Activated T-helper 2 cell treated with anti-CD3 and anti-CD28 coated beads, Interferon-gamma antibody, Interleukin-2, Interleukin-4, amounts not matched to agents 10 μg/mL and 5 μg/mL and 100 μg/mL, durations not matched to agents 14 hours and 24 hours and 36 hours (primary cell): ENCODE data around the gene TRAF3IP3. TPM values are rescaled to one million over a fixed set of nuclear protein-coding genes. Genes with fewer than 3 reads are reported as not detected.

Experiments
- DNase-seq: peaks from one replicate; pipeline ENCODE4 v3.0.0; 2021; ENCODE audit warnings: low spot score
- H3K27ac Mint-ChIP-seq: one replicate; pipeline ENCODE4 v1.8.0; 2021; ENCODE audit warnings: mixed read lengths
- H3K27me3 Mint-ChIP-seq: one replicate; pipeline ENCODE4 v1.8.0; 2021; ENCODE audit warnings: low read depth, mixed read lengths
- H3K36me3 Mint-ChIP-seq: one replicate; pipeline ENCODE4 v1.8.0; 2021; ENCODE audit warnings: low read depth, mixed read lengths
- H3K4me1 Mint-ChIP-seq: one replicate; pipeline ENCODE4 v1.8.0; 2021; ENCODE audit warnings: low read depth, mixed read lengths
- H3K4me3 Mint-ChIP-seq: one replicate; pipeline ENCODE4 v1.8.0; 2021; ENCODE audit warnings: low read depth, mild to moderate bottlenecking, moderate library complexity, mixed read lengths
- H3K9me3 Mint-ChIP-seq: one replicate; pipeline ENCODE4 v1.8.0; 2021; ENCODE audit warnings: mixed read lengths
- intact Hi-C: fragments of 100-400 bp; cut with micrococcal nuclease; formaldehyde crosslinking; loops from one replicate; pipeline ENCODE4 v1.15.1; 2023
- total RNA-seq: library from RNA; stranded (reverse); gene quantifications from 2 replicates; pipeline ENCODE4 v1.2.3, GENCODE V29; 2022

TRAF3IP3 gene
- total RNA-seq, 1 donor from 2014 or later, result 386 TPM

GRCh38 chr1:209772126-209772525 lies 16.3 kb downstream of the TRAF3IP3 start:
- Mint-ChIP-seq H3K4me3 (no peak overlapping the region), H3K4me1 (peaks cover 46% of the 10 kb centered on the region), H3K27me3 (no peaks in the 10 kb centered on the region), H3K36me3 (peaks cover 13% of the 10 kb centered on the region), H3K9me3 (no peaks in the 10 kb centered on the region), H3K27ac (no peak overlapping the region)
- intact Hi-C loops, result no loop called here
- DNase-seq, result no peak

- Mint-ChIP-seq H3K27ac (peak overlapping the region; percentile 72), H3K4me1 (peaks cover 29% of the 10 kb centered on the region), H3K4me3 (no peak overlapping the region), H3K27me3 (no peaks in the 10 kb centered on the region), H3K9me3 (no peaks in the 10 kb centered on the region), H3K36me3 (peaks cover 37% of the 10 kb centered on the region)
- DNase-seq, result no peak
- intact Hi-C loops, result no loop called here
Measured at GRCh38 chr1:209774592-209774991, 18.7 kb downstream of the TRAF3IP3 start.

- Mint-ChIP-seq H3K4me3 (no peak overlapping the region), H3K4me1 (peaks cover 37% of the 10 kb centered on the region)
Measured at GRCh38 chr1:209775678-209776077, 19.8 kb downstream of the TRAF3IP3 start.

GRCh38 chr1:209777587-209777986 lies 21.7 kb downstream of the TRAF3IP3 start:
- intact Hi-C loops, result no loop called here

More at GRCh38 chr1:209775678-209776077, 19.8 kb downstream of the TRAF3IP3 start:
- no peak for DNase-seq
- no peak overlapping the region for H3K27ac Mint-ChIP-seq
- no peaks in the 10 kb centered on the region for H3K27me3 Mint-ChIP-seq
- intact Hi-C loops, result no loop called here
- H3K9me3 Mint-ChIP-seq, result no peaks in the 10 kb centered on the region
- H3K36me3 Mint-ChIP-seq, result peaks cover 47% of the 10 kb centered on the region

GRCh38 chr1:209778102-209778501 lies 22.2 kb downstream of the TRAF3IP3 start:
- no peaks in the 10 kb centered on the region for H3K9me3 Mint-ChIP-seq
- no peak overlapping the region for H3K4me3 Mint-ChIP-seq
- peak overlapping the region; percentile 38 for H3K27ac Mint-ChIP-seq
- no peaks in the 10 kb centered on the region for H3K27me3 Mint-ChIP-seq
- intact Hi-C loops, result no loop called here
- peaks cover 64% of the 10 kb centered on the region for H3K36me3 Mint-ChIP-seq
- H3K4me1 Mint-ChIP-seq, result peaks cover 40% of the 10 kb centered on the region
- no peak for DNase-seq

More at GRCh38 chr1:209777587-209777986, 21.7 kb downstream of the TRAF3IP3 start:
- peaks cover 40% of the 10 kb centered on the region for H3K4me1 Mint-ChIP-seq
- no peaks in the 10 kb centered on the region for H3K9me3 Mint-ChIP-seq
- H3K27ac Mint-ChIP-seq, result peak overlapping the region; percentile 38
- no peak for DNase-seq
- H3K4me3 Mint-ChIP-seq, result no peak overlapping the region
- no peaks in the 10 kb centered on the region for H3K27me3 Mint-ChIP-seq
- peaks cover 60% of the 10 kb centered on the region for H3K36me3 Mint-ChIP-seq

GRCh38 chr1:209780268-209780667 lies 24.4 kb downstream of the TRAF3IP3 start:
- Mint-ChIP-seq H3K9me3 (no peaks in the 10 kb centered on the region), H3K36me3 (peaks cover 74% of the 10 kb centered on the region), H3K27ac (peak overlapping the region; percentile 71), H3K27me3 (no peaks in the 10 kb centered on the region), H3K4me1 (peaks cover 38% of the 10 kb centered on the region), H3K4me3 (no peak overlapping the region)
- DNase-seq, result no peak
- intact Hi-C loops, result no loop called here

- Mint-ChIP-seq H3K9me3 (no peaks in the 10 kb centered on the region), H3K4me1 (peaks cover 44% of the 10 kb centered on the region), H3K27ac (peak overlapping the region; percentile 92), H3K4me3 (peak overlapping the region; percentile 87), H3K36me3 (peaks cover 49% of the 10 kb centered on the region), H3K27me3 (no peaks in the 10 kb centered on the region)
- no peak for DNase-seq
- intact Hi-C loops, result no loop called here
Measured at GRCh38 chr1:209783386-209783785, 27.5 kb downstream of the TRAF3IP3 start.

GRCh38 chr1:209784265-209785169 lies 28.7 kb downstream of the TRAF3IP3 start, which contains the start of gene C1orf74:
TSS of gene C1orf74 (minus strand) at chr1:209784559. CDS start at chr1:209783634, 925 bp downstream.
- Mint-ChIP-seq H3K4me1 (peaks cover 51% of the 10 kb centered on the region), H3K9me3 (no peaks in the 10 kb centered on the region), H3K27ac (peak within 1 kb of the TSS; percentile 92), H3K36me3 (peaks cover 38% of the 10 kb centered on the region), H3K4me3 (peak within 1 kb of the TSS; percentile 87), H3K27me3 (no peaks in the 10 kb centered on the region)
- DNase-seq, result peak; percentile 99
- intact Hi-C loops, result loop anchor here (1.0 kb wide), 4 partner anchors 15 to 43 kb away; partner anchors contain the start of genes TRAF3IP3 and UTP25

- intact Hi-C loops, result no loop called here
- Mint-ChIP-seq H3K27ac (peak overlapping the region; percentile 24), H3K9me3 (no peaks in the 10 kb centered on the region), H3K27me3 (no peaks in the 10 kb centered on the region), H3K4me3 (no peak overlapping the region), H3K36me3 (peaks cover 27% of the 10 kb centered on the region), H3K4me1 (peaks cover 52% of the 10 kb centered on the region)
- DNase-seq, result no peak
Measured at GRCh38 chr1:209785592-209785991, 29.7 kb downstream of the TRAF3IP3 start.

GRCh38 chr1:209786146-209786545 lies 30.3 kb downstream of the TRAF3IP3 start:
- intact Hi-C loops, result no loop called here
- no peak for DNase-seq
- H3K27ac Mint-ChIP-seq, result no peak overlapping the region
- no peaks in the 10 kb centered on the region for H3K27me3 Mint-ChIP-seq
- H3K36me3 Mint-ChIP-seq, result peaks cover 25% of the 10 kb centered on the region
- no peaks in the 10 kb centered on the region for H3K9me3 Mint-ChIP-seq
- no peak overlapping the region for H3K4me3 Mint-ChIP-seq
- peaks cover 52% of the 10 kb centered on the region for H3K4me1 Mint-ChIP-seq

- Mint-ChIP-seq H3K36me3 (peaks cover 15% of the 10 kb centered on the region), H3K4me1 (peaks cover 50% of the 10 kb centered on the region), H3K9me3 (no peaks in the 10 kb centered on the region), H3K27me3 (no peaks in the 10 kb centered on the region), H3K4me3 (no peak overlapping the region), H3K27ac (no peak overlapping the region)
- intact Hi-C loops, result no loop called here
- DNase-seq, result no peak
Measured at GRCh38 chr1:209787551-209787950, 31.7 kb downstream of the TRAF3IP3 start.

- Mint-ChIP-seq H3K9me3 (no peaks in the 10 kb centered on the region), H3K27ac (no peak overlapping the region), H3K4me3 (no peak overlapping the region), H3K36me3 (peaks cover 7% of the 10 kb centered on the region), H3K27me3 (peaks cover 7% of the 10 kb centered on the region), H3K4me1 (peaks cover 37% of the 10 kb centered on the region)
- DNase-seq, result no peak
- intact Hi-C loops, result no loop called here
Measured at GRCh38 chr1:209789245-209789644, 33.4 kb downstream of the TRAF3IP3 start.
